Activated CD4-positive, alpha-beta T cell treated with anti-CD3 and anti-CD28 coated beads, Interleukin-2, amount 50 U/mL, for 1 hour (primary cell): ENCODE measurements around the gene GAPDHS.

Source experiments
- DNase-seq: peaks from one replicate; pipeline ENCODE4 v3.0.0-alpha.2; 2020

The GAPDHS gene

GRCh38 chr19:35533201-35533821 lies at the start of gene GAPDHS:
GAPDHS (plus strand) TSS chr19:35533456; CDS start chr19:35533528, 72 bp downstream.
- DNase-seq = no peak

GRCh38 chr19:35484252-35485036 lies 48.8 kb upstream of the GAPDHS start:
- no peak for DNase-seq

- DNase-seq = no peak
Observed at GRCh38 chr19:35486268-35486708, 47.0 kb upstream of the GAPDHS start.

- no peak for DNase-seq
Observed at GRCh38 chr19:35487656-35488182, 45.5 kb upstream of the GAPDHS start.

- no peak for DNase-seq
Observed at GRCh38 chr19:35488677-35489076, 44.6 kb upstream of the GAPDHS start.

- no peak for DNase-seq
Observed at GRCh38 chr19:35490364-35490763, 42.9 kb upstream of the GAPDHS start, which contains the start of gene KRTDAP. KRTDAP (minus strand) TSS chr19:35490464; CDS start chr19:35490442, 22 bp downstream.

GRCh38 chr19:35491836-35492360 lies 41.4 kb upstream of the GAPDHS start:
- DNase-seq = no peak

GRCh38 chr19:35493971-35494370 lies 39.3 kb upstream of the GAPDHS start:
- no peak for DNase-seq

- DNase-seq = peak; percentile 56
Observed at GRCh38 chr19:35495107-35496064, 37.9 kb upstream of the GAPDHS start.

GRCh38 chr19:35497406-35497805 lies 35.9 kb upstream of the GAPDHS start:
- DNase-seq = no peak

GRCh38 chr19:35498220-35498619 lies 35.0 kb upstream of the GAPDHS start:
- DNase-seq = no peak

- DNase-seq = no peak
Observed at GRCh38 chr19:35498984-35499527, 34.2 kb upstream of the GAPDHS start.

GRCh38 chr19:35500611-35501010 lies 32.6 kb upstream of the GAPDHS start:
- no peak for DNase-seq

- DNase-seq = no peak
Observed at GRCh38 chr19:35501684-35502083, 31.6 kb upstream of the GAPDHS start.

- DNase-seq = no peak
Observed at GRCh38 chr19:35502751-35503150, 30.5 kb upstream of the GAPDHS start.

- DNase-seq = no peak
Observed at GRCh38 chr19:35506011-35506410, 27.2 kb upstream of the GAPDHS start.

GRCh38 chr19:35507561-35507960 lies 25.7 kb upstream of the GAPDHS start:
- no peak for DNase-seq

- no peak for DNase-seq
Observed at GRCh38 chr19:35508129-35508528, 25.1 kb upstream of the GAPDHS start.

- DNase-seq = peak; percentile 17
Observed at GRCh38 chr19:35509018-35509652, 24.1 kb upstream of the GAPDHS start.

- DNase-seq = peak; percentile 70
Observed at GRCh38 chr19:35509861-35510625, 23.2 kb upstream of the GAPDHS start.

GRCh38 chr19:35510626-35510964 lies 22.7 kb upstream of the GAPDHS start:
- no peak for DNase-seq
